Measurements from ENCODE around the gene EIF4H. TPM values are rescaled to one million over a fixed set of nuclear protein-coding genes. Genes with fewer than 3 reads are reported as not detected.

Gene EIF4H
- total RNA-seq, 1 donor from 2014 or later, result 159 TPM

- intact Hi-C loops (cut with micrococcal nuclease), result no loop called here
- Histone ChIP-seq H3K4me3 (no peak overlapping the region), H3K36me3 (peaks cover 35% of the 10 kb centered on the region), H3K27ac (replicated peaks) (no peak overlapping the region), H3K4me1 (no peaks in the 10 kb centered on the region), H3K9me3 (replicated peaks) (no peaks in the 10 kb centered on the region), H3K27me3 (ENCODE audit: low read depth) (no peaks in the 10 kb centered on the region)
- TF ChIP-seq, protein P1, sequence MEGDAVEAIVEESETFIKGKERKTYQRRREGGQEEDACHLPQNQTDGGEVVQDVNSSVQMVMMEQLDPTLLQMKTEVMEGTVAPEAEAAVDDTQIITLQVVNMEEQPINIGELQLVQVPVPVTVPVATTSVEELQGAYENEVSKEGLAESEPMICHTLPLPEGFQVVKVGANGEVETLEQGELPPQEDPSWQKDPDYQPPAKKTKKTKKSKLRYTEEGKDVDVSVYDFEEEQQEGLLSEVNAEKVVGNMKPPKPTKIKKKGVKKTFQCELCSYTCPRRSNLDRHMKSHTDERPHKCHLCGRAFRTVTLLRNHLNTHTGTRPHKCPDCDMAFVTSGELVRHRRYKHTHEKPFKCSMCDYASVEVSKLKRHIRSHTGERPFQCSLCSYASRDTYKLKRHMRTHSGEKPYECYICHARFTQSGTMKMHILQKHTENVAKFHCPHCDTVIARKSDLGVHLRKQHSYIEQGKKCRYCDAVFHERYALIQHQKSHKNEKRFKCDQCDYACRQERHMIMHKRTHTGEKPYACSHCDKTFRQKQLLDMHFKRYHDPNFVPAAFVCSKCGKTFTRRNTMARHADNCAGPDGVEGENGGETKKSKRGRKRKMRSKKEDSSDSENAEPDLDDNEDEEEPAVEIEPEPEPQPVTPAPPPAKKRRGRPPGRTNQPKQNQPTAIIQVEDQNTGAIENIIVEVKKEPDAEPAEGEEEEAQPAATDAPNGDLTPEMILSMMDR (IDR thresholded peaks at IDR 0.05; ENCODE audit: borderline replicate concordance), result no peak
- no peak for DNase-seq
These were observed 55.1 kb downstream of the EIF4H start for GRCh38 chr7:74228951-74229900.

DNA sequence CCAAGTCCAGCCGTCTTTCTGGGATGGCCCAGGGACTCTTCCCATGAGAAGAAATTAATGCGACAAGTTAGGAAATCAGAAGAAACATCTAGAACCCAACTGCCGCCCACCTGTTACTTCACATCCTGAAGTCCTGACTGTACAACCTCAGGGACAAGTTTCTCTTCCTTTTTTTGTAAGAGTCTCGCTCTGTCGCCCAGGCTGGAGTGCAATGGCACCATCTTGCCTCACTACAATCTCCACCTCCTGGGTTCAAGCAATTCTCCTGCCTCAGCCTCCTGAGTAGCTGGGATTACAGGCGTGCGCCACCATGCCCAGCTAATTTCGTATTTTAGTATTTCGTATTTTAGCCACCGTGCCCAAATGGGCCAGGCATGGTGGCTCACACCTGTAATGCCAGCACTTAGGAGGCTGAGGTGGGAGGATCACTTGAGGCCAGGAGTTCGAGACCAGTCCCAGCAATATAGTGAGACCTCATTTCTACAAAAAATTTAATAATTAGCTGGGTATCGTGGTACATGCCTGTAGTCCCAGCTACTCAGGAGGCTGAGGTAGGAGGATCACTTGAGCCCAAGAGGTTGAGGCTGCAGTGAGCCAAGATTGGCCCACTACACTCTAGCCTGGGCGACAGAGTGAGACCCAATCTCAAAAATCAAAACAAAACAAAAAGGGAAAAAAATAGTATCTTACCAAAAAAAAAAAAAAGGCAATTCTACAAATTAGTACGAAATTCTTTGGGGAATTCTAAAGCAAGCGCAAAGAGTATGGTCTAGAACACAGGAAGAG lies 56.5 kb downstream of the EIF4H start:
- TF ChIP-seq, protein P1 (IDR thresholded peaks at IDR 0.05; ENCODE audit: borderline replicate concordance), result no peak
- DNase-seq, result no peak
- Histone ChIP-seq H3K27me3 (ENCODE audit: low read depth) (no peaks in the 10 kb centered on the region), H3K36me3 (peaks cover 48% of the 10 kb centered on the region), H3K9me3 (replicated peaks) (no peaks in the 10 kb centered on the region), H3K4me1 (no peaks in the 10 kb centered on the region), H3K4me3 (no peak overlapping the region), H3K27ac (replicated peaks) (no peak overlapping the region)
- intact Hi-C loops (cut with micrococcal nuclease), result no loop called here

- no peaks in the 10 kb centered on the region for H3K27me3 ChIP-seq (ENCODE audit: low read depth)
- DNase-seq, result no peak
- no peaks in the 10 kb centered on the region for H3K4me1 ChIP-seq
- H3K27ac ChIP-seq (replicated peaks), result no peak overlapping the region
- no peak overlapping the region for H3K4me3 ChIP-seq
- peaks cover 51% of the 10 kb centered on the region for H3K36me3 ChIP-seq
- no peaks in the 10 kb centered on the region for H3K9me3 ChIP-seq (replicated peaks)
- TF ChIP-seq, protein P1 (IDR thresholded peaks at IDR 0.05; ENCODE audit: borderline replicate concordance), result no peak
- intact Hi-C loops (cut with micrococcal nuclease), result no loop called here
These were observed 57.1 kb downstream of the EIF4H start for GRCh38 chr7:74231232-74231590.

- no peaks in the 10 kb centered on the region for H3K4me1 ChIP-seq
- no peaks in the 10 kb centered on the region for H3K27me3 ChIP-seq (ENCODE audit: low read depth)
- peaks cover 76% of the 10 kb centered on the region for H3K36me3 ChIP-seq
- H3K9me3 ChIP-seq (replicated peaks), result no peaks in the 10 kb centered on the region
- H3K27ac ChIP-seq (replicated peaks), result no peak overlapping the region
- H3K4me3 ChIP-seq, result no peak overlapping the region
- intact Hi-C loops (cut with micrococcal nuclease), result no loop called here
- DNase-seq, result no peak
- TF ChIP-seq, protein P1 (IDR thresholded peaks at IDR 0.05; ENCODE audit: borderline replicate concordance), result no peak
These were observed 59.6 kb downstream of the EIF4H start for GRCh38 chr7:74233655-74234285.

DNA sequence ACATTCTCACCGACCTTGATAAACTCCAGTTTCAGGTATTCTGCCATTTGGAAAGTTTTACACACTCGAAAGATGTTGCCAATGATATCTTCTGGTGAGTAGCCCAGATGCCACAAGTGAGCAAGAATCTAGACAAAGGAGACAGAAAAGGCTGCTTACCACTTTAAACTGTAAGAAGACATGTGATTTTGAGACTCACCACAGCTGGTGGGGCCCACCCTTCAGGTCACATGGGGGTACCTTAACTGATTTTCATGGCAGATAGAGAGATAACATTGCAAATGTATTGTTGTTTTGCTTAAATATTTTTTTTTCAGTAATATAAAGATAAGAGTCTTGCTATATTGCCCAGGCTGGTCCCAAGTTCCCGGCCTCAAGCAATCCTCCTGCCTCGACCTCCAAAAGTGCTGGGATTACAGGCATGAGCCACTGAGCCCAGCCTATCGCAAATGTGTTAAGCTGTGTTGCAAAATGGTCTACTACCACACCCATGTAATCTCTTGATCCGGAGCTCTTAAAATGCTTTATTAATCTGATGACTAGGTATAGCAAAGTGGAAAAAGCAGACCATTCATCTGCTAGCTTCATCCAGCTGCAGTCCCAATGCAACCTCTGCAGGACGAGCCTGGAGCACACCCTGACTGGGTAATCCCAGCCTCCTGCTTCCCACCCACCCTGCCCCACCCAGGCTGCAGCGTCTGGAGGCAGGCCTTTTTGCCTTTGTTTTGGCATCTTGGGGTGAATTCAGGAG lies 61.5 kb downstream of the EIF4H start:
- H3K27me3 ChIP-seq (ENCODE audit: low read depth), result no peaks in the 10 kb centered on the region

More for the DNA sequence above, 61.5 kb downstream of the EIF4H start:
- Histone ChIP-seq H3K9me3 (replicated peaks) (no peaks in the 10 kb centered on the region), H3K27ac (replicated peaks) (no peak overlapping the region), H3K4me3 (no peak overlapping the region), H3K4me1 (no peaks in the 10 kb centered on the region), H3K36me3 (peaks cover 86% of the 10 kb centered on the region)
- DNase-seq, result no peak
- TF ChIP-seq, protein P1 (IDR thresholded peaks at IDR 0.05; ENCODE audit: borderline replicate concordance), result no peak
- intact Hi-C loops (cut with micrococcal nuclease), result no loop called here
